Endothelial cell of umbilical vein (primary cell): ENCODE data around the gene TTC9B. TPM values are rescaled to one million over a fixed set of nuclear protein-coding genes. Genes with fewer than 3 reads are reported as not detected.

ENCODE experiments used
- BruUV-seq: library from RNA; stranded (reverse); fragments of 400-500 nt; replicated peaks from 2 replicates; lab custom pipeline; 2021; lab: Mats Ljungman, UMichigan
- CTCF ChIA-PET: fragments of 300-600, 350-600 bp; sonication (Branson Sonifier 250); formaldehyde crosslinking; loops from one replicate; lab custom pipeline; 2021; ENCODE audit warnings: antibody characterized with exemption, inconsistent platforms; lab: Charles Lee
- POLR2A ChIA-PET: fragments of 300-600, 350-600 bp; sonication (Branson Sonifier 250); formaldehyde crosslinking; loops from one replicate; lab custom pipeline; 2021; ENCODE audit warnings: antibody characterized with exemption, inconsistent platforms; lab: Charles Lee
- DNase-seq: peaks from one replicate; pipeline ENCODE4 v3.0.0-alpha.2; 2011; ENCODE audit warnings: low read depth, low spot score
- FAIRE-seq: peaks from 2 replicates; lab custom pipeline; 2011; peaks lifted over from hg19 to GRCh38; lab: Jason Lieb, UNC
- H2AFZ ChIP-seq: 2 replicates; pipeline ENCODE4 v1.6.0; 2012; ENCODE audit warnings: low read depth, low read length, control low read depth, inconsistent platforms
- H3K27ac ChIP-seq: 2 replicates; pipeline ENCODE4 v1.5.1; 2011; ENCODE audit warnings: low read depth, mild to moderate bottlenecking, control low read depth, low read length, moderate library complexity; ENCODE audit not compliant: insufficient read depth
- H3K27me3 ChIP-seq, 2 experiments: 2 replicates each; pipeline versions ENCODE4 v1.6.0 to v1.6.1; 2011; ENCODE audit warnings: low read length in 2 of 2, mixed read lengths in 1 of 2; ENCODE audit not compliant: control insufficient read depth in 2 of 2, insufficient read depth in 2 of 2
- H3K36me3 ChIP-seq, 2 experiments: 2 replicates in 1 of 2; 3 replicates in 1 of 2; pipeline ENCODE4 v1.5.1; 2011; ENCODE audit warnings: low read length in 2 of 2, mild to moderate bottlenecking in 1 of 2, moderate library complexity in 1 of 2; ENCODE audit not compliant: control insufficient read depth in 2 of 2, insufficient read depth in 2 of 2; ENCODE audit errors: extremely low read depth in 1 of 2
- H3K4me1 ChIP-seq: 3 replicates; pipeline ENCODE4 v1.5.1; 2011; ENCODE audit warnings: mild to moderate bottlenecking, low read length; ENCODE audit not compliant: control insufficient read depth, insufficient read depth; ENCODE audit errors: extremely low read depth
- H3K4me2 ChIP-seq: 2 replicates; pipeline ENCODE4 v1.6.1; 2011; ENCODE audit warnings: low read length, control low read depth, mixed read lengths; ENCODE audit not compliant: insufficient read depth
- H3K4me3 ChIP-seq, 3 experiments: fragments of 200-600 bp in 1 of 3; sonication (generic), shearing (Covaris generic) in 1 of 3; replicated peaks in 1 of 3; 2 replicates each; pipeline ENCODE4 v1.5.1; 2011 to 2016; ENCODE audit warnings: control low read depth in 3 of 3, low read length in 3 of 3, mild to moderate bottlenecking in 2 of 3, inconsistent platforms in 1 of 3, low read depth in 1 of 3, moderate library complexity in 1 of 3; ENCODE audit not compliant: insufficient read depth in 1 of 3
- H3K79me2 ChIP-seq: 2 replicates; pipeline ENCODE4 v1.6.0; 2012; ENCODE audit warnings: low read length, inconsistent platforms; ENCODE audit not compliant: control insufficient read depth, insufficient read depth
- H3K9ac ChIP-seq: replicated peaks from 2 replicates; pipeline ENCODE3; 2011; ENCODE audit warnings: low read length, control low read depth; ENCODE audit not compliant: insufficient read depth; ENCODE audit errors: extremely low read depth
- H3K9me1 ChIP-seq: replicated peaks from 3 replicates; pipeline ENCODE4 v1.6.0; 2011; ENCODE audit warnings: mild to moderate bottlenecking, low read length; ENCODE audit not compliant: control insufficient read depth, insufficient read depth; ENCODE audit errors: extremely low read depth
- H3K9me3 ChIP-seq: replicated peaks from 2 replicates; pipeline ENCODE4 v1.5.1; 2012; ENCODE audit warnings: low read length, inconsistent platforms; ENCODE audit not compliant: control insufficient read depth, insufficient read depth
- H4K20me1 ChIP-seq: replicated peaks from 2 replicates; pipeline ENCODE3; 2011; ENCODE audit warnings: mild to moderate bottlenecking, low read length; ENCODE audit not compliant: control insufficient read depth, insufficient read depth; ENCODE audit errors: extremely low read depth
- FOS ChIP-seq: IDR thresholded peaks from 2 replicates; pipeline ENCODE4 v1.6.1; 2011; ENCODE audit warnings: mild to moderate bottlenecking, low read length, moderate library complexity, borderline replicate concordance; ENCODE audit not compliant: insufficient read depth
- GATA2 ChIP-seq: IDR thresholded peaks from 2 replicates; pipeline ENCODE4 v1.7.0; 2011; ENCODE audit warnings: low read depth, mild to moderate bottlenecking, moderate library complexity, mixed read lengths, low read length; ENCODE audit not compliant: insufficient read length, insufficient read depth
- JUN ChIP-seq: IDR thresholded peaks from 2 replicates; pipeline ENCODE4 v1.6.1; 2011; ENCODE audit warnings: borderline replicate concordance, low read depth; ENCODE audit not compliant: insufficient read length, insufficient read depth
- MYC ChIP-seq: IDR thresholded peaks from one replicate; pipeline ENCODE4 v1.6.1; 2011; ENCODE audit warnings: mild to moderate bottlenecking, low read depth, low read length
- POLR2A ChIP-seq: IDR thresholded peaks from 2 replicates; pipeline ENCODE4 v1.6.1; 2012; ENCODE audit warnings: low read depth, mild to moderate bottlenecking, control low read depth, low read length
- POLR2AphosphoS5 ChIP-seq: IDR thresholded peaks from 2 replicates; pipeline ENCODE4 v1.6.1; 2012; ENCODE audit warnings: low read depth, mild to moderate bottlenecking, control low read depth, low read length, moderate library complexity; ENCODE audit not compliant: insufficient read depth
- dilution Hi-C: fragments of 300-500 bp; cut with MboI; formaldehyde crosslinking; loops from one replicate; pipeline ENCODE4 v1.15.0; 2019; ENCODE audit warnings: low sequenced_read_pairs; ENCODE audit not compliant: extremely low pct_ligation_motif_present
- intact Hi-C: fragments of 100-400 bp; cut with micrococcal nuclease; formaldehyde crosslinking; loops from one replicate; pipeline ENCODE4 v1.10.0; 2022
- polyA plus RNA-seq, 4 experiments: library from polyadenylated mRNA; depleted of rRNA in 3 of 4; stranded (reverse) in 3 of 4; unstranded in 1 of 4; fragments of >200 nt; gene quantifications; 2 replicates each; pipeline versions ENCODE4 v1.2.1 to v1.2.3, GENCODE V29; 2011 to 2012; ENCODE audit warnings: missing spikeins in 1 of 4
- total RNA-seq: library from RNA; stranded (reverse); gene quantifications from 2 replicates; pipeline ENCODE4 v1.2.3, GENCODE V29; 2021
- TF ChIP-seq, protein P1 (sequence below), 2 donors: IDR thresholded peaks; 1 replicate in 1 of 2; 2 replicates in 1 of 2; pipeline ENCODE4 v1.5.1; 2011; ENCODE audit warnings: low read length in 2 of 2, mild to moderate bottlenecking in 2 of 2, moderate library complexity in 2 of 2, control low read depth in 1 of 2, inconsistent platforms in 1 of 2, low read depth in 1 of 2; ENCODE audit not compliant: insufficient read depth in 1 of 2; ENCODE audit errors: extremely low read depth in 1 of 2
- TF ChIP-seq, protein P2 (sequence below): IDR thresholded peaks from 2 replicates; pipeline ENCODE4 v1.6.1; 2011; ENCODE audit not compliant: insufficient read depth, insufficient read length

Gene TTC9B
- total and polyA plus RNA-seq, 2 donors (not counting 3 experiments of a cell fraction or from before 2014, with no cell fraction given) = not detected

DNA sequence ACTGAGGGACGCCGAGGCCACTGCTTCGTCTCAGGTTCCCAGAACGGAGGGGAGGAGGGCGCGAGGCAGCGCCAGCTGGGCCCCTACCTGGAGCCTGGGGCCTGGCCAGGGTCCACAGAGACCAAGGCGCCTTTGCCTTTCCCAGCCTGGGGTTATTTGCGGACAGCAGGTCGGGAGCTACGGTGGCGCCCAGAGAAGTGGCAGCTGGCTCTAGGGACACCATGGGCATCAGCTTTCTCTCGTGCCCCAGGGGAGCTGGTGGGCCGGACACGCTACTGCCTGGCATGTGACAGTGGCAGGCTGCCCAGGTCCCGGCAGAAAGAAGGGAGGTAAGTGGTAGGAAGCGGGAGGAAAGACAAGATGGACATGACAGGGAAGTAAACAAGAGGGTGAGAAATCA lies 47.9 kb upstream of the TTC9B start:
- no peak for DNase-seq
- peaks cover 41% of the 10 kb centered on the region for H3K79me2 ChIP-seq
- no peak overlapping the region for H3K27ac ChIP-seq
- H3K36me3 ChIP-seq = peaks cover 2 to 9% of the 10 kb centered on the region in 2 experiments
- intact Hi-C loops (no loop called here), dilution Hi-C loops (no loop called here)
- no peak overlapping the region for H3K4me3 ChIP-seq
- H3K9ac ChIP-seq = no peak overlapping the region
- TF ChIP-seq, protein P1, sequence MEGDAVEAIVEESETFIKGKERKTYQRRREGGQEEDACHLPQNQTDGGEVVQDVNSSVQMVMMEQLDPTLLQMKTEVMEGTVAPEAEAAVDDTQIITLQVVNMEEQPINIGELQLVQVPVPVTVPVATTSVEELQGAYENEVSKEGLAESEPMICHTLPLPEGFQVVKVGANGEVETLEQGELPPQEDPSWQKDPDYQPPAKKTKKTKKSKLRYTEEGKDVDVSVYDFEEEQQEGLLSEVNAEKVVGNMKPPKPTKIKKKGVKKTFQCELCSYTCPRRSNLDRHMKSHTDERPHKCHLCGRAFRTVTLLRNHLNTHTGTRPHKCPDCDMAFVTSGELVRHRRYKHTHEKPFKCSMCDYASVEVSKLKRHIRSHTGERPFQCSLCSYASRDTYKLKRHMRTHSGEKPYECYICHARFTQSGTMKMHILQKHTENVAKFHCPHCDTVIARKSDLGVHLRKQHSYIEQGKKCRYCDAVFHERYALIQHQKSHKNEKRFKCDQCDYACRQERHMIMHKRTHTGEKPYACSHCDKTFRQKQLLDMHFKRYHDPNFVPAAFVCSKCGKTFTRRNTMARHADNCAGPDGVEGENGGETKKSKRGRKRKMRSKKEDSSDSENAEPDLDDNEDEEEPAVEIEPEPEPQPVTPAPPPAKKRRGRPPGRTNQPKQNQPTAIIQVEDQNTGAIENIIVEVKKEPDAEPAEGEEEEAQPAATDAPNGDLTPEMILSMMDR (IDR thresholded peaks at IDR 0.05; ENCODE audit: extremely low read depth in 1 of 2, insufficient read depth in 1 of 2, low read depth in 1 of 2, low read length in 2 of 2) = no peak
- CTCF ChIA-PET = no interaction called here
- no peaks in the 10 kb centered on the region for H3K27me3 ChIP-seq
- no peak for FAIRE-seq
- no peak overlapping the region for H2AFZ ChIP-seq
- no peaks in the 10 kb centered on the region for H3K9me1 ChIP-seq
- no peak overlapping the region for H3K4me2 ChIP-seq
- POLR2A ChIA-PET = no interaction called here
- H3K4me1 ChIP-seq = no peaks in the 10 kb centered on the region
- BruUV-seq = no TSS peak
- no peaks in the 10 kb centered on the region for H4K20me1 ChIP-seq
- H3K9me3 ChIP-seq = no peaks in the 10 kb centered on the region

DNA sequence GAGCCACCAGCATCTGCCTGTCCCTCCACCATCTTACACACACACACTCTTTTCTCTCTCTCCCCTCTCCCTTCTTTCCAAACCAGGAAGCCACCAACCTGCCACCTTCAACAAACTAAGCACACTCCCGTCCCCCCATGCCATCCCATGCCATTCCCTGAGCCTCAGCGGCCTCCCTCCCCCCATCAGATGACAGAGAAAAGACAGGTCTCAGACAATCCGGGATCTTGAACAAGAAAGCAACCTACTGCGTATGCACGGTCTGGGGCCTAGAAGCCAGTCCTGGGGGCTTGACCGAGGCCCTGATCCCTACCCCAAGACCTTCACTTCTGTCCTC lies 47.5 kb upstream of the TTC9B start:
- no peaks in the 10 kb centered on the region for H3K9me3 ChIP-seq
- DNase-seq (no peak), FAIRE-seq (no peak)
- H3K27me3 ChIP-seq = no peaks in the 10 kb centered on the region
- H3K79me2 ChIP-seq = peaks cover 40% of the 10 kb centered on the region
- CTCF ChIA-PET = no interaction called here
- H3K36me3 ChIP-seq = peaks cover 2 to 9% of the 10 kb centered on the region in 2 experiments
- H3K9me1 ChIP-seq = no peaks in the 10 kb centered on the region
- intact Hi-C loops (no loop called here), dilution Hi-C loops (no loop called here)
- no peak overlapping the region for H3K4me2 ChIP-seq
- H2AFZ ChIP-seq = no peak overlapping the region
- no peak overlapping the region for H3K9ac ChIP-seq
- no peaks in the 10 kb centered on the region for H3K4me1 ChIP-seq
- no TSS peak for BruUV-seq
- H3K27ac ChIP-seq = no peak overlapping the region
- TF ChIP-seq GATA2 = no peak
- no peak for TF ChIP-seq JUN
- TF ChIP-seq, protein P2, sequence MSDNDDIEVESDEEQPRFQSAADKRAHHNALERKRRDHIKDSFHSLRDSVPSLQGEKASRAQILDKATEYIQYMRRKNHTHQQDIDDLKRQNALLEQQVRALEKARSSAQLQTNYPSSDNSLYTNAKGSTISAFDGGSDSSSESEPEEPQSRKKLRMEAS = no peak
- TF ChIP-seq, protein P1 (IDR thresholded peaks at IDR 0.05; ENCODE audit: extremely low read depth in 1 of 2, insufficient read depth in 1 of 2, low read depth in 1 of 2, low read length in 2 of 2) = no peak
- TF ChIP-seq POLR2A = no peak
- no peak for TF ChIP-seq FOS
- TF ChIP-seq POLR2AphosphoS5 = no peak
- no peak for TF ChIP-seq MYC
- POLR2A ChIA-PET = no interaction called here
- H4K20me1 ChIP-seq = no peaks in the 10 kb centered on the region
- H3K4me3 ChIP-seq = no peak overlapping the region
